Adrenal gland (tissue), 5 donors: Measurements from ENCODE around the gene LRRC8B.

ENCODE experiments used
- CTCF ChIP-seq, 6 experiments: fragments of 450-650 bp in 4 of 6; fragments of 200-600 bp in 2 of 6; sonication (generic) in 1 of 6; IDR thresholded peaks; 1 replicate in 5 of 6; 2 replicates in 1 of 6; pipeline versions ENCODE4 v1.5.1 to v1.8.0; 2016 to 2021; ENCODE audit warnings: antibody characterized with exemption in 6 of 6, mild to moderate bottlenecking in 2 of 6, moderate library complexity in 1 of 6
- POLR2A ChIP-seq, 2 donors: fragments of 450-650 bp; IDR thresholded peaks; one replicate each; pipeline ENCODE4 v1.6.1; 2017; ENCODE audit warnings: antibody characterized with exemption in 2 of 2, mild to moderate bottlenecking in 2 of 2, moderate library complexity in 1 of 2
- donor health status: DM: no; HTN: no; CAD: no.

GRCh38 chr1:89532228-89532627, 7.6 kb downstream of the LRRC8B start:
- TF ChIP-seq CTCF (IDR thresholded peaks at IDR 0.05) = no peak
- TF ChIP-seq POLR2A (IDR thresholded peaks at IDR 0.05) = no peak
